CD4-positive, alpha-beta T cell treated with Interleukin-10 for 1 hour (primary cell): ENCODE results near the gene CDT1.
"Not testable (repeated sequence)": the region's sequence is repeated elsewhere in the genome, so short reads cannot be mapped to it uniquely, and the experiment has no call there.

Experiments used
- DNase-seq: peaks from one replicate; pipeline ENCODE4 v3.0.0-alpha.2; 2020

Gene CDT1

GRCh38 chr16:88769617-88770460 is 33.8 kb upstream of the CDT1 start:
- no peak for DNase-seq

- no peak for DNase-seq
Observed at GRCh38 chr16:88770461-88771293, 32.9 kb upstream of the CDT1 start.

DNA sequence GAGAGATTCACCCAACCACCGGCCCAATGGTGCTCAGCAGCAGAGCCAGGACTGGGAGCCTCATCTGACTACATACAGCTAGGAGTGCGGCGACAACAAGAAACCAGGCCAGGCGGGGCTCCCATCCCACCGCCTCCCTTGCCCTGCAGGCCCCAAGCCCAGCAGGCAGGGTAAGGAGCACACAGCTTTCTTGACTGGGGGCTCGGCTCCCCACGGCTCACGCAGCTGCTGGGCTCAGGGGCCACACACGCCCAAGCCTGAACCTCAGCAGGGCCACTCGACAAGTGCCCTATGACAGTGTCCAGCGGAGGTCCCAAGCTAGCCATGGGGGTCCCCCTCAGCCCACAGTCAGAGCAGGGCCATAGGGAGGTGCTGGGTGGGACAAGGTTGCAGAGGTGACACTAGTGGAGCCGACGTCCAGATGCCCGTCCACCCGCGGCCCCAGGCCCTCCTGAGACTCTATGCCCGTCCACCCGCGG is 32.3 kb upstream of the CDT1 start:
- DNase-seq = no peak

GRCh38 chr16:88771781-88772180 is 31.8 kb upstream of the CDT1 start:
- not testable (repeated sequence) for DNase-seq

GRCh38 chr16:88772871-88773811 is 30.4 kb upstream of the CDT1 start:
- DNase-seq = no peak

- DNase-seq = no peak
Observed at GRCh38 chr16:88773812-88774291, 29.7 kb upstream of the CDT1 start.

DNA sequence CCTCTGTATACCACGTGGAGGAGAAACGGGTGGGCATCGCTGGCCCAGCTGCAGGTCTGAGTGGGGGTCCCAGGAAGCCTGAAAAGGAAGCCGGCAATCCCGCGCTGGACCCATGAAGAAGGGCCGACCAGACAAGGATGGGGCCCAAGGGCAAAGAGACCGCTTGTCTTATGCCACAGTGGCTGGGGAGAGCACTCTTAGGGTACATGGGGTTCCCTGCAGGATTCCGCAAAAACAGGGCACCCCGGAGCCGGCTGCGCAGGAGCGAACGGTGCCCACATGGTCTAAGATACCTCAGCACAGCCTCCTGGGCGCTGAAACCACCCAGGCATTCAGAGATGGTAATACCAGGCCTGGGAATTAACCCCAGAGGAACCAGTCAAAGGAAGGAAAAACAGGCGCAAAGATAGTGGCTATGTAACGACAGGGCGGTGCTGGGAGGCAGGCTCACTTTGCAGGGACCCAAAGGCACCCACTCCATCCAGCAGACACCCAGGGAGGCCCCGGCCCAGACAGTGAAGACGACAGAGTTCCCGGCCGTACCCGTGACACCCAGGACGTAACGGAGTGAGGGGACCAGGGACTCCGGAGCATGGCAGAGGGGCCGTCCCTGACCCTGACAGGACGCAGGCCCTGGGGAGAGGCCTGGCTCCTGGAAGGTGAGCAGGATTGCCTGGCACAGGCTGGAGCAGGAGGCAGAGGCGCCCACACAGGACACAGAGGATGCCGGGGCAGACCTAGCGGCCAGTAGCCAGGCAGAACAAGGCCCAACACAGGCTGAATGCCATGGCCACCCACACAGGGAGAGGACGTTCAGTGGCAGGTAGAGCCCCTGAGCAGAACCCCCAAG is 28.8 kb upstream of the CDT1 start:
- DNase-seq = no peak

DNA sequence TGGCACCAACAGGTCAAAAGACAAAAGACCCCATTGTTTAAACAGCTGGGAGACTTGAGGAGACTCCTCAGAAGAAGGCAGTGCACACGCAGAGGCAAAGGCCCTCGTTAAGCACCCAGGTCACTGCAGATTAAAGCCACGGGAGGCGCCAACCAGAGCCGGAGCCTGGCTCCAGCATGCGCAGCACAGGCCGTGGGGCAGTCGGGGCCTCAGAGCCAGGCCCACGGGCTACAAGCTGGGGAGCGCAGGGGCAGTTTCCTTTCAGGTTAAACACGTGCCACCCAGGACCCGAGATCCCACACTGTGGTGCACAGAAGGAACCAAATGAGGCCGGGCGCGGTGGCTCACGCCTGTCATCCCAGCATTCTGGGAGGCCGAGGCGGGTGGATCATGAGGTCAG is 27.8 kb upstream of the CDT1 start:
- no peak for DNase-seq

DNA sequence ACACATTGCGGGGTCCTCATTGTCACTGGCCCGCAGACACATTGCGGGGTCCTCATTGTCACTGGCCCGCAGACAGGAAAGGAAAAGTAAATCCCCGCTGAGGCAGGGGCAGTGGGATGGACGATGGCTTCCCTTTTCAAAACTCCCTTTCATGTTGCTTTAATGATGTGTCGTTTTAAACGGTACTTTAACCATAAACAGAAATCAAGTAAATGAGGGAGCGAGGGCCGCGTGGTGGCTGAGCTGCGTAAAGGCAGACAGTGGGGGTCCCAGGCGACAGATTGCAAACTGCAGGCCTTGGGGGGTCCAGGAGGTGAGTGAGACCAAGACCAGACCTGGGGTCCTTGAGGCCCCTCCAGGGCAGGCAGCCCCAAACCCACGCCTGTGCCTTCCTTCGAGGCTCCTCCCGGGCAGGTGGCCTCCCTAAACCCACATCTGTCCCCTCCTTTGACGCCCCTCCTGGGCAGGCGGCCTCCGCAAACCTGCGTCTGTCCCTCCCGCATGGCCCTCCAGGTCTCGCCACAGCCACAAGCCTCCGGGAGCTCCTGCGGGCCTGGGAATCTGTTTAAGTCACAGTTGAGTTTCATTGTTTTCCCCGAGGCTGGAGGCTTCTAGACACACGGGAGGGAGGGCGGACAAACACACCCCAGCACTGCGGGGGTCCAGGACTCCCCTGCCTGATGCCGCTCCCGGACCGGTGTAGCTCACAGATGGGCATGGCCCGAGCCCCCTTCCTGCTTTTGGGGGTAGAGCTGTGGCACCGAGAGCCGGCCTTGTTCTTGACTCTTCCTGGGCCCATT is 25.9 kb upstream of the CDT1 start:
- no peak for DNase-seq

GRCh38 chr16:88778271-88778525 is 25.4 kb upstream of the CDT1 start:
- no peak for DNase-seq

DNA sequence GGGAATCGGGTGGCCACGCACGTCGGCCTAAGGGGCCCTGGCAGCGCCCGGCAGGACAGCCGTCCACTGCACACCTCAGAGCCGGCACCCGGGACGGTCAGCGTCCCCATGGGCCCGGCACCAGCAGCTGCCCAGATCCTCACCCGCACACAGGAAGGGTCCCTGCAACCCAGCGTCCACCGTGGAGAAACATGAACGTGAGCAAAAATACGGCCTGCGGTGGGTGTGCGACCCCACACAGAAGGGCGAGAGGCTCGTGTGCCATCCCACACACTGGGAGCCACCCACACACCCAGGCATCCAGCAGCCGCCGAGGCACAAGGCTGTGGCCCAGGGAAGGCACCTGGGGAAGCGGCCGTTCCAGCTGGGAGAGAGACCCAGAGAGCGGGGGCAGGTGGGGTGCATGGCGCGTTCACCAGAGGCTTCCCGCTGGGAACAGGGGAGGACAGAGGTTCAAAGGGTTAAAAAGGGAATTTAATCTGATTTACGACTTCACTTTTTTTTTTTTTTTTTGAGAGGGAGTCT is 25.0 kb upstream of the CDT1 start:
- DNase-seq = no peak

- no peak for DNase-seq
Observed at GRCh38 chr16:88779406-88780141, 24.0 kb upstream of the CDT1 start.

DNA sequence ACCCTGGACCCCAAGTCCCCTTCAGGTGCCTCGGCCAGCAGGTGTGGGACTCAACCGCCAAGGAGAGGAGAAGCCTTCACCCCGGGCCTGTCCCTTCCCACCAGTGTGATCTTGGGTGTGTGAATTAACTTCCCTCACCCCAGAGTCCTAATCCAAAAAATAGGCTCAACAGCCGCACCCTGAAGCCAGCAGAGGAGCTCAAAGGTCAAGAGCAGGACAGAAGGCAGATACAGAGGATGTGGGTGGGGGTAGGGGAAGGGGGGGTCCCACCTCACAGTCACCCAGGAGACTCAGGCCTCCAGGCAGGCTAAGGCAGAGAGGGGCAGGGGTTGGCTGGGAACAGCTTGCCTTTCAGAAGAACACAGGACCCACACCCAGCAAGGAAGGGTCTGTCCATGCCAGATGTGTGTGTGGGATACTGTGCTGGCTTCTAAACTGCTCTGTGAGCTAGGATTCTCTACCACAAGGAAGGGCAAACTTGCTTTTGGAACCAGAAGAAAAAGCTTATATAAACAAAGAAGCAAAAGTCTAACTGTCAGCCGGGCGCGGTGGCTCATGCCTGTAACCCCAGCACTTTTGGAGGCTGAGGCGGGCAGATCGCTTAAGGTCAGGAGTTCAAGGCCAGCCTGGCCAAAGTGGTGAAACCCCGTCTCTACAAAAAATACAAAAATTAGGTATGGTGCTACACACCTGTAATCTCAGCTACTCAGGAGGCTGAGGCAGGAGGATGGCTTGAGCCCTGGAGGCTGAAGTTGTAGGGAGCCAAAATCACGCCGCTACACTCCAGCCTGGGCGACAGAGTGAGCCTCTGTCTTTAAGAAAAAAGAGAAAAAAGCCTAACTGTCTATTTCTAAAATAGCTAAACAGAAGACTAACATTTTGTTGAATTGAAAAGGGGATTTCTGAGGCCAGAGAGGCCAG is 23.2 kb upstream of the CDT1 start:
- DNase-seq = no peak

GRCh38 chr16:88781140-88782077 is 22.2 kb upstream of the CDT1 start:
- DNase-seq = peak; percentile 74

GRCh38 chr16:88782454-88783390 is 20.9 kb upstream of the CDT1 start:
- peak; percentile 23 for DNase-seq

GRCh38 chr16:88783391-88784073 is 20.1 kb upstream of the CDT1 start:
- peak; percentile 31 for DNase-seq
